Esophagus squamous epithelium (tissue), 4 donors: ENCODE results near the gene CCDC27.

ENCODE experiments used
- CTCF ChIP-seq, 6 experiments: fragments of 450-650 bp in 4 of 6; fragments of 200-600 bp in 2 of 6; sonication (generic) in 2 of 6; IDR thresholded peaks; one replicate each; pipeline ENCODE4 v1.5.1; 2016 to 2019; ENCODE audit warnings: antibody characterized with exemption in 6 of 6, mild to moderate bottlenecking in 4 of 6, moderate library complexity in 4 of 6
- POLR2A ChIP-seq, 4 donors: fragments of 450-650 bp; IDR thresholded peaks; one replicate each; pipeline ENCODE4 v1.6.1; 2017; ENCODE audit warnings: antibody characterized with exemption in 4 of 4, mild to moderate bottlenecking in 4 of 4, moderate library complexity in 3 of 4

GRCh38 chr1:3779912-3780416 lies 27.7 kb downstream of the CCDC27 start:
- TF ChIP-seq POLR2A (IDR thresholded peaks at IDR 0.05) (no peak), CTCF (IDR thresholded peaks at IDR 0.05) (no peak)
